ENCODE data around the gene PTBP1. TPM values are rescaled to one million over a fixed set of nuclear protein-coding genes. Genes with fewer than 3 reads are reported as not detected.

Gene PTBP1
- total RNA-seq, 1 donor from 2014 or later = 210 TPM

DNA sequence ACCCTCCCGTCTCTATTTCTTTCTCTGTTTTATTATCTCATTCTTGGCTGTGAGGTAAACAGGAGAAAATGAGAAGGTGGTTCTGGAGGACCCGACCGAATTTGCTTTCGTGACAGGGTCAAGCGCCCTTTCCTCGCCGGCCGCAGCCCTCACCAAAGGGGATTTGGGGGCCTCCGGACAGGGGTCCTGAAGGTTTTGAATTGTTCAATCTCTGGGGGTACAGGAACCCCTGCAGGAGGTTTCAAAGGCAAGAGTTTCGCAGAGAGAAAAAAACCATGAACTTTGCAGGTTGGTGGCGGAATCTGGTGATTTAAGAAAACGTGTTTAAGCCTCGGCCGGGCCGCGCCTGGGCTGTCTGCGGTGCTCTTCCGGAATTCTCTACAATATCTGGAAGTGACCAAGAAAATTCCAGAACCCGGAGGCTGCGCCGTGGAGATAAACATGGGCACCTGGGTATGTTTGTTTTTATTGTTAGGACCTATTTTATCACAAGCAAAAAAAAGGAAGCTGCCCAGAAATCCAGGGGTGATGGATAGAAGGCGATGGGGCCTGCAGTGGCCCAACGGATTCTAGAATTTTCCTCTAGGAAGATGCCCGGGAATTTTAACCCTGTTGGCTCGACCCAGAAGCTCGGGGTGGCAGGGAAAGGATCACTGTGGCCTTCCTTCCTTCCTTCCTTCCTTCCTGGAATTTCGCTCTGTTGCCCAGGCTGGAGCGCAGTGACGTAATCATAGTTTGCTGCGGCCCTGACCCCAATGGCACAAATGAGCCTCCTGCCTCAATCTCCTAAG is 14.2 kb upstream of the PTBP1 start:
- no peaks in the 10 kb centered on the region for H3K27me3 ChIP-seq
- H3K36me3 ChIP-seq = no peaks in the 10 kb centered on the region
- peak overlapping the region in 1 of 2 donors; percentile 4 for H3K27ac ChIP-seq
- peak overlapping the region; percentile 20 to 21 for H3K4me3 ChIP-seq
- TF ChIP-seq, protein P1, sequence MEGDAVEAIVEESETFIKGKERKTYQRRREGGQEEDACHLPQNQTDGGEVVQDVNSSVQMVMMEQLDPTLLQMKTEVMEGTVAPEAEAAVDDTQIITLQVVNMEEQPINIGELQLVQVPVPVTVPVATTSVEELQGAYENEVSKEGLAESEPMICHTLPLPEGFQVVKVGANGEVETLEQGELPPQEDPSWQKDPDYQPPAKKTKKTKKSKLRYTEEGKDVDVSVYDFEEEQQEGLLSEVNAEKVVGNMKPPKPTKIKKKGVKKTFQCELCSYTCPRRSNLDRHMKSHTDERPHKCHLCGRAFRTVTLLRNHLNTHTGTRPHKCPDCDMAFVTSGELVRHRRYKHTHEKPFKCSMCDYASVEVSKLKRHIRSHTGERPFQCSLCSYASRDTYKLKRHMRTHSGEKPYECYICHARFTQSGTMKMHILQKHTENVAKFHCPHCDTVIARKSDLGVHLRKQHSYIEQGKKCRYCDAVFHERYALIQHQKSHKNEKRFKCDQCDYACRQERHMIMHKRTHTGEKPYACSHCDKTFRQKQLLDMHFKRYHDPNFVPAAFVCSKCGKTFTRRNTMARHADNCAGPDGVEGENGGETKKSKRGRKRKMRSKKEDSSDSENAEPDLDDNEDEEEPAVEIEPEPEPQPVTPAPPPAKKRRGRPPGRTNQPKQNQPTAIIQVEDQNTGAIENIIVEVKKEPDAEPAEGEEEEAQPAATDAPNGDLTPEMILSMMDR (IDR thresholded peaks at IDR 0.05) = no peak
- no peaks in the 10 kb centered on the region for H3K9me3 ChIP-seq
- peaks cover 4 to 13% of the 10 kb centered on the region in 2 donors for H3K4me1 ChIP-seq
- intact Hi-C loops (cut with DNase I) = no loop called here
- DNase-seq (ENCODE audit: low spot score in 2 of 2) = no peak

DNA sequence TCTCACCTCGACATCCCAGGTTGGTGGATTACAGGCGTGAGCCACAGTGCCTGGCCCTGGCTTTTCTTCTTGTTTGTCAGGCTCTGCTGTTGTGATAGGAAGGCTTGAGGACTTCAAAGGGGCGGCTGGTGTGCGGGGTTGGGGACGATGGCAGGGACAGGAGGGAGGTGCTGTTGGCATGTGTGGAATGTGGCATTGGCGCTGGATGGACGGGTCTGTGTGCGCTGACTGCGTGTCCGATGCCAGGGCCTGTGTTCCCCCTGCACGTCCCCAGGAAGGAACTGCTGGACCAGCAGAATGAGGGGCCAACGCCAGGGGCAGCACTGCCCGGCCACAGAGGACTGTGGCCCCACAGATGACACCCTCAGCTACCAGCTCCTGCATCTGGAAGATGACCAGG is 12.7 kb upstream of the PTBP1 start:
- no peaks in the 10 kb centered on the region for H3K27me3 ChIP-seq
- no peak overlapping the region for H3K4me3 ChIP-seq
- no peaks in the 10 kb centered on the region for H3K36me3 ChIP-seq
- DNase-seq (ENCODE audit: low spot score in 2 of 2) = no peak
- intact Hi-C loops (cut with DNase I) = no loop called here
- TF ChIP-seq, protein P1 (IDR thresholded peaks at IDR 0.05) = no peak
- peaks cover 4 to 8% of the 10 kb centered on the region in 2 donors for H3K4me1 ChIP-seq
- H3K9me3 ChIP-seq = no peaks in the 10 kb centered on the region
- H3K27ac ChIP-seq = no peak overlapping the region

DNA sequence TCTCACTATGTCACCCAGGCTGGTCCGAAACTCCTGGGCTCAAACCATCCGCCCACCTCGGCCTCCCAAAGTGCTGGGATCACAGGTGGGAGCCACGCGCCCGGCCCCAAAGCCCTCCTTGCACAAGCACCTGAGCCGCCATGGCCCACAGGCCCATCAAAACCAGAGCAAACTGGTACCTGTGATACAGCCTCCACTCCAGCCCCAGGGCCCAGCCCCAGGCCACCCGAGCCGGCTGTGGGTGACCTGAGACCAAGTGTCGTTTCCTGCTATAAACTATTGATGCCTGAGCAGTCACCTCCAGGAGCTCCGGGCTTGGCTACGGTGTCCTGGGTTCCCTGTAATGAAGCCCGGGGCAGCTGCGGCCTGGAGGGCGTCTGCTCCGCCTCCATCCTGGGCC is 9.7 kb upstream of the PTBP1 start:
- H3K36me3 ChIP-seq = no peaks in the 10 kb centered on the region
- H3K4me3 ChIP-seq = no peak overlapping the region
- H3K4me1 ChIP-seq = peaks cover 0 to 4% of the 10 kb centered on the region in 2 donors
- intact Hi-C loops (cut with DNase I) = no loop called here
- TF ChIP-seq, protein P1 (IDR thresholded peaks at IDR 0.05) = no peak
- DNase-seq (ENCODE audit: low spot score in 2 of 2) = no peak
- no peak overlapping the region for H3K27ac ChIP-seq
- no peaks in the 10 kb centered on the region for H3K27me3 ChIP-seq
- no peaks in the 10 kb centered on the region for H3K9me3 ChIP-seq

DNA sequence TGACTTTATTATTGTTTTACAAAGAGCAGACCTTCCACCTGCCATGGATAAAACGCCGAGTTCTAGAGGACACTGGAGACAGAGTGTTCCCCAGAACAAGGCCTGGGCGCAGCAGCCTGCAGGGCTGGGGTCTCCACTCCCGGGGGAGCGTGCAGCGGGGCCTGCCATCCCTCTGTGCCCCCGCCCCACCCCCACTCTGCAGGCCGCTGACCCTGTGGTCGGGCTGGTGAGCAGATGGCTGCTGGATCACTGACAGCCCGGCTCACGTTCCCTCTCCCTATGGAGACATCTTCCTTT is 8.6 kb upstream of the PTBP1 start:
- Histone ChIP-seq H3K36me3 (no peaks in the 10 kb centered on the region), H3K27me3 (no peaks in the 10 kb centered on the region), H3K4me1 (no peaks in the 10 kb centered on the region), H3K9me3 (no peaks in the 10 kb centered on the region), H3K27ac (no peak overlapping the region), H3K4me3 (no peak overlapping the region)
- TF ChIP-seq, protein P1 (IDR thresholded peaks at IDR 0.05) = no peak
- no peak for DNase-seq (ENCODE audit: low spot score in 2 of 2)
- intact Hi-C loops (cut with DNase I) = no loop called here

DNA sequence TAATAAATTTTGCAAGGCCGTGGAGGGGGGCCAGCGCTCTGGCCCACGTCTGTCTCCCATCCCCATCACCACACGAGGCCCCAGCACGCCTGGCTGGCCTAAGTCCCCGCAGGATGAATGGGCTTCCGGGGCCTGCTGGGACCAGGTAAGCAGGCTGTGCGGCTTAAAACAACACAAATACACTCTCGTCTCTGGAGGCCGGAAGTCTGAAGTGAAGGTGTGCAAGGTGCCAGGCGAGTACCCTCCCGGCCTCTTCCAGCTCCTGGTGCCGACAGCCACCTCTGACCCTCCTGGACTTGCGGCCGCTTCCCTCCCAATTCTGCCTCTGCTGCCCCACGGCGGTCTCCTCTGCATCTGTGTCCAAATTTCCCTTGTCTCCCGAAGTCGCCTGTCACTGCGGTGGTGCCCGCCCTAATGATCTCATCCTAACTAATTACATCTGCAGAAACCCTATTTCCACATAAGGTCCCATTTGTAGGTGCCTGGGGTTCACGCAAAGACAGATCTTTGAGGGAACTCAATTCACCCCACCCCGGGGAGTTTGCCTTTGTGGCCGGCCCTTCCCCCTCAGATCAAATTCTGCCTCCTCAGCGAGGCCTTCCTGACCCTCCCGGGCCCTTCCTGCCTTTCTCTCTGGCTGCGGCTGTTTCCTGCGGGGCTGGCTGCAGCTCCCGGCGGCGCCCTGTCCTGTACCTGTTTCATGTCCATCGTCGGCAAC is 8.1 kb upstream of the PTBP1 start:
- Histone ChIP-seq H3K4me1 (no peaks in the 10 kb centered on the region), H3K36me3 (no peaks in the 10 kb centered on the region), H3K27me3 (no peaks in the 10 kb centered on the region), H3K9me3 (no peaks in the 10 kb centered on the region), H3K27ac (no peak overlapping the region), H3K4me3 (no peak overlapping the region)
- DNase-seq (ENCODE audit: low spot score in 2 of 2) = no peak
- intact Hi-C loops (cut with DNase I) = no loop called here
- TF ChIP-seq, protein P1 (IDR thresholded peaks at IDR 0.05) = no peak
